ENCODE data around the gene KRTAP10-7. TPM values are rescaled to one million over a fixed set of nuclear protein-coding genes. Genes with fewer than 3 reads are reported as not detected.
A peak's percentile ranks its signal among the peaks of the same experiment; 100 is the strongest.
"Not testable (repeated sequence)": the region's sequence is repeated elsewhere in the genome, so short reads cannot be mapped to it uniquely, and the experiment has no call there.

KRTAP10-7 gene
- total and polyA plus RNA-seq, 4 experiments from 2014 or later: not detected

GRCh38 chr21:44599264-44600029, 950 bp upstream of the KRTAP10-7 start:
- Mint-ChIP-seq H3K27me3 (peaks cover 10% of the 10 kb centered on the region in 2 donors), H3K4me3 (no peak overlapping the region), H3K36me3 (no peaks in the 10 kb centered on the region), H3K27ac (no peak overlapping the region), H3K4me1 (peaks cover 0 to 5% (median 1%) of the 10 kb centered on the region in 4 donors), H3K9me3 (peaks cover 0 to 12% (median 5%) of the 10 kb centered on the region in 8 donors)
- intact Hi-C loops (cut with micrococcal nuclease): no loop called here
- no peak overlapping the region for H3K27ac ChIP-seq (ENCODE audit: low read depth, low read length)
- H3K9me3 ChIP-seq (ENCODE audit: control insufficient read depth in 1 of 2, low read length in 2 of 2): no peaks in the 10 kb centered on the region
- ChIA-PET POLR2A (ENCODE audit: partially characterized antibody) (no interaction called here), CTCF (ENCODE audit: partially characterized antibody) (no interaction called here)
- DNase-seq: no peak
- H3K36me3 ChIP-seq (ENCODE audit: insufficient read depth, low read length): no peaks in the 10 kb centered on the region
- no peaks in the 10 kb centered on the region for H3K27me3 ChIP-seq (ENCODE audit: insufficient read depth, low read length)
- H3K4me1 ChIP-seq (ENCODE audit: insufficient read depth, low read length): no peaks in the 10 kb centered on the region
- no peak overlapping the region for H3K4me3 ChIP-seq (ENCODE audit: low read length in 2 of 2)

GRCh38 chr21:44601091-44601490, 694 bp downstream of the KRTAP10-7 start:
- H3K27ac ChIP-seq (ENCODE audit: low read depth, low read length); H3K4me1 Mint-ChIP-seq; POLR2A ChIA-PET (ENCODE audit: partially characterized antibody); H3K36me3 Mint-ChIP-seq; H3K36me3 ChIP-seq (ENCODE audit: insufficient read depth, low read length); H3K27me3 ChIP-seq (ENCODE audit: insufficient read depth, low read length); DNase-seq; H3K9me3 ChIP-seq (ENCODE audit: control insufficient read depth in 1 of 2, low read length in 2 of 2); CTCF ChIA-PET (ENCODE audit: partially characterized antibody); H3K4me3 Mint-ChIP-seq; intact Hi-C loops (cut with micrococcal nuclease); H3K4me1 ChIP-seq (ENCODE audit: insufficient read depth, low read length); H3K4me3 ChIP-seq (ENCODE audit: low read length in 2 of 2): not testable (repeated sequence)
- Mint-ChIP-seq H3K27me3 (peaks cover 13 to 17% of the 10 kb centered on the region in 2 donors), H3K9me3 (peaks cover 1 to 12% (median 6%) of the 10 kb centered on the region in 8 donors), H3K27ac (peak overlapping the region in 1 of 7 donors; percentile 52)

- H3K36me3 Mint-ChIP-seq: no peaks in the 10 kb centered on the region
- peaks cover 0 to 2% (median 0%) of the 10 kb centered on the region in 4 donors for H3K4me1 Mint-ChIP-seq
- H3K27ac ChIP-seq (ENCODE audit: low read depth, low read length): no peak overlapping the region
- H3K27ac Mint-ChIP-seq: peak overlapping the region in 2 of 7 donors; percentile 35 to 52
- ChIA-PET POLR2A (ENCODE audit: partially characterized antibody) (no interaction called here), CTCF (ENCODE audit: partially characterized antibody) (no interaction called here)
- intact Hi-C loops (cut with micrococcal nuclease): no loop called here
- H3K27me3 Mint-ChIP-seq: peaks cover 16 to 17% of the 10 kb centered on the region in 2 donors
- H3K4me3 Mint-ChIP-seq: no peak overlapping the region
- H3K9me3 ChIP-seq (ENCODE audit: control insufficient read depth in 1 of 2, low read length in 2 of 2): no peaks in the 10 kb centered on the region
- H3K4me3 ChIP-seq (ENCODE audit: low read length in 2 of 2): no peak overlapping the region
- no peaks in the 10 kb centered on the region for H3K27me3 ChIP-seq (ENCODE audit: insufficient read depth, low read length)
- no peaks in the 10 kb centered on the region for H3K4me1 ChIP-seq (ENCODE audit: insufficient read depth, low read length)
- no peak for DNase-seq
- H3K36me3 ChIP-seq (ENCODE audit: insufficient read depth, low read length): no peaks in the 10 kb centered on the region
- peaks cover 3 to 12% (median 7%) of the 10 kb centered on the region in 8 donors for H3K9me3 Mint-ChIP-seq
Observed at GRCh38 chr21:44601596-44602462, 1.4 kb downstream of the KRTAP10-7 start.

GRCh38 chr21:44602463-44602850, 2.1 kb downstream of the KRTAP10-7 start:
- Mint-ChIP-seq H3K36me3 (no peaks in the 10 kb centered on the region), H3K27ac (no peak overlapping the region), H3K9me3 (peaks cover 3 to 12% (median 7%) of the 10 kb centered on the region in 8 donors), H3K4me3 (no peak overlapping the region), H3K27me3 (peaks cover 16 to 17% of the 10 kb centered on the region in 2 donors), H3K4me1 (peaks cover 0 to 2% (median 0%) of the 10 kb centered on the region in 4 donors)
- CTCF ChIA-PET (ENCODE audit: partially characterized antibody): no interaction called here
- Histone ChIP-seq H3K9me3 (ENCODE audit: control insufficient read depth in 1 of 2, low read length in 2 of 2) (no peaks in the 10 kb centered on the region), H3K36me3 (ENCODE audit: insufficient read depth, low read length) (no peaks in the 10 kb centered on the region), H3K27ac (ENCODE audit: low read depth, low read length) (no peak overlapping the region), H3K4me3 (ENCODE audit: low read length in 2 of 2) (no peak overlapping the region), H3K4me1 (ENCODE audit: insufficient read depth, low read length) (no peaks in the 10 kb centered on the region), H3K27me3 (ENCODE audit: insufficient read depth, low read length) (no peaks in the 10 kb centered on the region)
- POLR2A ChIA-PET (ENCODE audit: partially characterized antibody): no interaction called here
- no peak for DNase-seq
- intact Hi-C loops (cut with micrococcal nuclease): no loop called here

- Histone ChIP-seq H3K4me3 (ENCODE audit: low read length in 2 of 2) (no peak overlapping the region), H3K36me3 (ENCODE audit: insufficient read depth, low read length) (no peaks in the 10 kb centered on the region), H3K27ac (ENCODE audit: low read depth, low read length) (no peak overlapping the region), H3K27me3 (ENCODE audit: insufficient read depth, low read length) (no peaks in the 10 kb centered on the region), H3K4me1 (ENCODE audit: insufficient read depth, low read length) (no peaks in the 10 kb centered on the region), H3K9me3 (ENCODE audit: control insufficient read depth in 1 of 2, low read length in 2 of 2) (no peaks in the 10 kb centered on the region)
- peaks cover 15 to 16% of the 10 kb centered on the region in 2 donors for H3K27me3 Mint-ChIP-seq
- H3K36me3 Mint-ChIP-seq: no peaks in the 10 kb centered on the region
- peaks cover 3 to 13% (median 7%) of the 10 kb centered on the region in 8 donors for H3K9me3 Mint-ChIP-seq
- ChIA-PET POLR2A (ENCODE audit: partially characterized antibody) (no interaction called here), CTCF (ENCODE audit: partially characterized antibody) (no interaction called here)
- no peak overlapping the region for H3K4me3 Mint-ChIP-seq
- intact Hi-C loops (cut with micrococcal nuclease): no loop called here
- no peak for DNase-seq
- H3K27ac Mint-ChIP-seq: peak overlapping the region in 1 of 7 donors; percentile 63
- H3K4me1 Mint-ChIP-seq: peaks cover 0 to 2% (median 0%) of the 10 kb centered on the region in 4 donors
Observed at GRCh38 chr21:44603109-44603875, 2.9 kb downstream of the KRTAP10-7 start.

- no peaks in the 10 kb centered on the region for H3K9me3 ChIP-seq (ENCODE audit: control insufficient read depth in 1 of 2, low read length in 2 of 2)
- DNase-seq: no peak
- no peaks in the 10 kb centered on the region for H3K27me3 ChIP-seq (ENCODE audit: insufficient read depth, low read length)
- H3K4me1 ChIP-seq (ENCODE audit: insufficient read depth, low read length): no peaks in the 10 kb centered on the region
- Mint-ChIP-seq H3K4me1 (peaks cover 0 to 2% (median 0%) of the 10 kb centered on the region in 4 donors), H3K9me3 (peaks cover 3 to 10% (median 5%) of the 10 kb centered on the region in 8 donors), H3K36me3 (peaks cover 2 to 3% of the 10 kb centered on the region in 2 donors), H3K27me3 (peaks cover 10 to 14% of the 10 kb centered on the region in 2 donors), H3K27ac (peak overlapping the region in 1 of 7 donors; percentile 63), H3K4me3 (no peak overlapping the region)
- CTCF ChIA-PET (ENCODE audit: partially characterized antibody): no interaction called here
- no peak overlapping the region for H3K27ac ChIP-seq (ENCODE audit: low read depth, low read length)
- H3K36me3 ChIP-seq (ENCODE audit: insufficient read depth, low read length): no peaks in the 10 kb centered on the region
- intact Hi-C loops (cut with micrococcal nuclease): no loop called here
- no peak overlapping the region for H3K4me3 ChIP-seq (ENCODE audit: low read length in 2 of 2)
- POLR2A ChIA-PET (ENCODE audit: partially characterized antibody): no interaction called here
Observed at GRCh38 chr21:44603911-44604310, 3.5 kb downstream of the KRTAP10-7 start.

GRCh38 chr21:44606495-44606894, 6.1 kb downstream of the KRTAP10-7 start:
- intact Hi-C loops (cut with micrococcal nuclease): no loop called here
- no peak overlapping the region for H3K27ac ChIP-seq (ENCODE audit: low read depth, low read length)
- peaks cover 3 to 30% (median 27%) of the 10 kb centered on the region in 8 donors for H3K9me3 Mint-ChIP-seq
- no peaks in the 10 kb centered on the region for H3K27me3 ChIP-seq (ENCODE audit: insufficient read depth, low read length)
- no peak for DNase-seq
- ChIA-PET CTCF (ENCODE audit: partially characterized antibody) (no interaction called here), POLR2A (ENCODE audit: partially characterized antibody) (no interaction called here)
- no peaks in the 10 kb centered on the region for H3K4me1 ChIP-seq (ENCODE audit: insufficient read depth, low read length)
- peaks cover 5 to 8% of the 10 kb centered on the region in 2 donors for H3K36me3 Mint-ChIP-seq
- no peak overlapping the region for H3K4me3 ChIP-seq (ENCODE audit: low read length in 2 of 2)
- H3K27me3 Mint-ChIP-seq: peaks cover 8 to 13% of the 10 kb centered on the region in 2 donors
- no peaks in the 10 kb centered on the region for H3K36me3 ChIP-seq (ENCODE audit: insufficient read depth, low read length)
- no peak overlapping the region for H3K4me3 Mint-ChIP-seq
- H3K4me1 Mint-ChIP-seq: peaks cover 0 to 2% (median 0%) of the 10 kb centered on the region in 4 donors
- no peak overlapping the region for H3K27ac Mint-ChIP-seq
- H3K9me3 ChIP-seq (ENCODE audit: control insufficient read depth in 1 of 2, low read length in 2 of 2): no peaks in the 10 kb centered on the region
